NCI-H446 (cell line): ENCODE measurements around the gene TCEAL5.
"Not testable (repeated sequence)": the region's sequence is repeated elsewhere in the genome, so short reads cannot be mapped to it uniquely, and the experiment has no call there.

Experiments used
- DNase-seq, 2 experiments: peaks; one replicate each; lab custom pipeline; 2025; lab: John Stamatoyannopoulos, UW

TCEAL5 gene

GRCh38 chrX:103233263-103233662, 43.3 kb downstream of the TCEAL5 start:
- no peak for DNase-seq

GRCh38 chrX:103225918-103226317, 50.6 kb downstream of the TCEAL5 start:
- not testable (repeated sequence) for DNase-seq
